Endothelial cell of umbilical vein (primary cell): Measurements from ENCODE around the gene CALHM6. TPM values are rescaled to one million over a fixed set of nuclear protein-coding genes. Genes with fewer than 3 reads are reported as not detected.

Experiments
- BruUV-seq: library from RNA; stranded (reverse); fragments of 400-500 nt; replicated peaks from 2 replicates; lab custom pipeline; 2021; lab: Mats Ljungman, UMichigan
- CTCF ChIA-PET: fragments of 300-600, 350-600 bp; sonication (Branson Sonifier 250); formaldehyde crosslinking; loops from one replicate; lab custom pipeline; 2021; ENCODE audit warnings: antibody characterized with exemption, inconsistent platforms; lab: Charles Lee
- POLR2A ChIA-PET: fragments of 300-600, 350-600 bp; sonication (Branson Sonifier 250); formaldehyde crosslinking; loops from one replicate; lab custom pipeline; 2021; ENCODE audit warnings: antibody characterized with exemption, inconsistent platforms; lab: Charles Lee
- DNase-seq: peaks from one replicate; pipeline ENCODE4 v3.0.0-alpha.2; 2011; ENCODE audit warnings: low read depth, low spot score
- FAIRE-seq: peaks from 2 replicates; lab custom pipeline; 2011; peaks lifted over from hg19 to GRCh38; lab: Jason Lieb, UNC
- H2AFZ ChIP-seq: 2 replicates; pipeline ENCODE4 v1.6.0; 2012; ENCODE audit warnings: low read depth, low read length, control low read depth, inconsistent platforms
- H3K27ac ChIP-seq: 2 replicates; pipeline ENCODE4 v1.5.1; 2011; ENCODE audit warnings: low read depth, mild to moderate bottlenecking, control low read depth, low read length, moderate library complexity; ENCODE audit not compliant: insufficient read depth
- H3K27me3 ChIP-seq, 2 experiments: 2 replicates each; pipeline versions ENCODE4 v1.6.0 to v1.6.1; 2011; ENCODE audit warnings: low read length in 2 of 2, mixed read lengths in 1 of 2; ENCODE audit not compliant: control insufficient read depth in 2 of 2, insufficient read depth in 2 of 2
- H3K36me3 ChIP-seq, 2 experiments: 2 replicates in 1 of 2; 3 replicates in 1 of 2; pipeline ENCODE4 v1.5.1; 2011; ENCODE audit warnings: low read length in 2 of 2, mild to moderate bottlenecking in 1 of 2, moderate library complexity in 1 of 2; ENCODE audit not compliant: control insufficient read depth in 2 of 2, insufficient read depth in 2 of 2; ENCODE audit errors: extremely low read depth in 1 of 2
- H3K4me1 ChIP-seq: 3 replicates; pipeline ENCODE4 v1.5.1; 2011; ENCODE audit warnings: mild to moderate bottlenecking, low read length; ENCODE audit not compliant: control insufficient read depth, insufficient read depth; ENCODE audit errors: extremely low read depth
- H3K4me2 ChIP-seq: 2 replicates; pipeline ENCODE4 v1.6.1; 2011; ENCODE audit warnings: low read length, control low read depth, mixed read lengths; ENCODE audit not compliant: insufficient read depth
- H3K4me3 ChIP-seq, 3 experiments: fragments of 200-600 bp in 1 of 3; sonication (generic), shearing (Covaris generic) in 1 of 3; replicated peaks in 1 of 3; 2 replicates each; pipeline ENCODE4 v1.5.1; 2011 to 2016; ENCODE audit warnings: control low read depth in 3 of 3, low read length in 3 of 3, mild to moderate bottlenecking in 2 of 3, inconsistent platforms in 1 of 3, low read depth in 1 of 3, moderate library complexity in 1 of 3; ENCODE audit not compliant: insufficient read depth in 1 of 3
- H3K79me2 ChIP-seq: 2 replicates; pipeline ENCODE4 v1.6.0; 2012; ENCODE audit warnings: low read length, inconsistent platforms; ENCODE audit not compliant: control insufficient read depth, insufficient read depth
- H3K9ac ChIP-seq: replicated peaks from 2 replicates; pipeline ENCODE3; 2011; ENCODE audit warnings: low read length, control low read depth; ENCODE audit not compliant: insufficient read depth; ENCODE audit errors: extremely low read depth
- H3K9me1 ChIP-seq: replicated peaks from 3 replicates; pipeline ENCODE4 v1.6.0; 2011; ENCODE audit warnings: mild to moderate bottlenecking, low read length; ENCODE audit not compliant: control insufficient read depth, insufficient read depth; ENCODE audit errors: extremely low read depth
- H3K9me3 ChIP-seq: replicated peaks from 2 replicates; pipeline ENCODE4 v1.5.1; 2012; ENCODE audit warnings: low read length, inconsistent platforms; ENCODE audit not compliant: control insufficient read depth, insufficient read depth
- H4K20me1 ChIP-seq: replicated peaks from 2 replicates; pipeline ENCODE3; 2011; ENCODE audit warnings: mild to moderate bottlenecking, low read length; ENCODE audit not compliant: control insufficient read depth, insufficient read depth; ENCODE audit errors: extremely low read depth
- EZH2 ChIP-seq: IDR thresholded peaks from 2 replicates; pipeline ENCODE4 v1.6.1; 2012; ENCODE audit warnings: borderline replicate concordance, low read depth, mild to moderate bottlenecking, moderate library complexity, low read length, inconsistent platforms; ENCODE audit not compliant: severe bottlenecking
- FOS ChIP-seq: IDR thresholded peaks from 2 replicates; pipeline ENCODE4 v1.6.1; 2011; ENCODE audit warnings: mild to moderate bottlenecking, low read length, moderate library complexity, borderline replicate concordance; ENCODE audit not compliant: insufficient read depth
- GATA2 ChIP-seq: IDR thresholded peaks from 2 replicates; pipeline ENCODE4 v1.7.0; 2011; ENCODE audit warnings: low read depth, mild to moderate bottlenecking, moderate library complexity, mixed read lengths, low read length; ENCODE audit not compliant: insufficient read length, insufficient read depth
- JUN ChIP-seq: IDR thresholded peaks from 2 replicates; pipeline ENCODE4 v1.6.1; 2011; ENCODE audit warnings: borderline replicate concordance, low read depth; ENCODE audit not compliant: insufficient read length, insufficient read depth
- MYC ChIP-seq: IDR thresholded peaks from one replicate; pipeline ENCODE4 v1.6.1; 2011; ENCODE audit warnings: mild to moderate bottlenecking, low read depth, low read length
- POLR2A ChIP-seq: IDR thresholded peaks from 2 replicates; pipeline ENCODE4 v1.6.1; 2012; ENCODE audit warnings: low read depth, mild to moderate bottlenecking, control low read depth, low read length
- POLR2AphosphoS5 ChIP-seq: IDR thresholded peaks from 2 replicates; pipeline ENCODE4 v1.6.1; 2012; ENCODE audit warnings: low read depth, mild to moderate bottlenecking, control low read depth, low read length, moderate library complexity; ENCODE audit not compliant: insufficient read depth
- dilution Hi-C: fragments of 300-500 bp; cut with MboI; formaldehyde crosslinking; loops from one replicate; pipeline ENCODE4 v1.15.0; 2019; ENCODE audit warnings: low sequenced_read_pairs; ENCODE audit not compliant: extremely low pct_ligation_motif_present
- intact Hi-C: fragments of 100-400 bp; cut with micrococcal nuclease; formaldehyde crosslinking; loops from one replicate; pipeline ENCODE4 v1.10.0; 2022
- polyA plus RNA-seq, 4 experiments: library from polyadenylated mRNA; depleted of rRNA in 3 of 4; stranded (reverse) in 3 of 4; unstranded in 1 of 4; fragments of >200 nt; gene quantifications; 2 replicates each; pipeline versions ENCODE4 v1.2.1 to v1.2.3, GENCODE V29; 2011 to 2012; ENCODE audit warnings: missing spikeins in 1 of 4
- total RNA-seq: library from RNA; stranded (reverse); gene quantifications from 2 replicates; pipeline ENCODE4 v1.2.3, GENCODE V29; 2021
- TF ChIP-seq, protein P1 (sequence below): IDR thresholded peaks from 2 replicates; pipeline ENCODE4 v1.6.1; 2011; ENCODE audit not compliant: insufficient read depth, insufficient read length
- TF ChIP-seq, protein P2 (sequence below), 2 donors: IDR thresholded peaks; 1 replicate in 1 of 2; 2 replicates in 1 of 2; pipeline ENCODE4 v1.5.1; 2011; ENCODE audit warnings: low read length in 2 of 2, mild to moderate bottlenecking in 2 of 2, moderate library complexity in 2 of 2, control low read depth in 1 of 2, inconsistent platforms in 1 of 2, low read depth in 1 of 2; ENCODE audit not compliant: insufficient read depth in 1 of 2; ENCODE audit errors: extremely low read depth in 1 of 2

CALHM6 gene
- total and polyA plus RNA-seq, 2 donors (not counting 3 experiments of a cell fraction or from before 2014, with no cell fraction given) = 0.08 TPM; not detected in 1

- dilution Hi-C loops = no loop called here
- CTCF ChIA-PET = interaction anchor here (0.9 to 3.4 kb wide), 4 partner anchors 10 to 146 kb away, joined by 4 to 13 read pairs (median 6); no protein-coding TSS in a partner anchor
- FAIRE-seq (no peak), DNase-seq (no peak)
- no peak overlapping the region for H3K9ac ChIP-seq
- no TSS peak for BruUV-seq
- H4K20me1 ChIP-seq = no peaks in the 10 kb centered on the region
- no peaks in the 10 kb centered on the region for H3K36me3 ChIP-seq
- no peak overlapping the region for H3K27ac ChIP-seq
- intact Hi-C loops = no loop called here
- H3K4me1 ChIP-seq = no peaks in the 10 kb centered on the region
- no peak overlapping the region for H2AFZ ChIP-seq
- H3K9me1 ChIP-seq = no peaks in the 10 kb centered on the region
- H3K79me2 ChIP-seq = no peaks in the 10 kb centered on the region
- no peak overlapping the region for H3K4me3 ChIP-seq
- no peak for TF ChIP-seq EZH2
- TF ChIP-seq, protein P1, sequence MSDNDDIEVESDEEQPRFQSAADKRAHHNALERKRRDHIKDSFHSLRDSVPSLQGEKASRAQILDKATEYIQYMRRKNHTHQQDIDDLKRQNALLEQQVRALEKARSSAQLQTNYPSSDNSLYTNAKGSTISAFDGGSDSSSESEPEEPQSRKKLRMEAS = no peak
- TF ChIP-seq POLR2AphosphoS5 = no peak
- no peak for TF ChIP-seq POLR2A
- no peak for TF ChIP-seq GATA2
- TF ChIP-seq, protein P2, sequence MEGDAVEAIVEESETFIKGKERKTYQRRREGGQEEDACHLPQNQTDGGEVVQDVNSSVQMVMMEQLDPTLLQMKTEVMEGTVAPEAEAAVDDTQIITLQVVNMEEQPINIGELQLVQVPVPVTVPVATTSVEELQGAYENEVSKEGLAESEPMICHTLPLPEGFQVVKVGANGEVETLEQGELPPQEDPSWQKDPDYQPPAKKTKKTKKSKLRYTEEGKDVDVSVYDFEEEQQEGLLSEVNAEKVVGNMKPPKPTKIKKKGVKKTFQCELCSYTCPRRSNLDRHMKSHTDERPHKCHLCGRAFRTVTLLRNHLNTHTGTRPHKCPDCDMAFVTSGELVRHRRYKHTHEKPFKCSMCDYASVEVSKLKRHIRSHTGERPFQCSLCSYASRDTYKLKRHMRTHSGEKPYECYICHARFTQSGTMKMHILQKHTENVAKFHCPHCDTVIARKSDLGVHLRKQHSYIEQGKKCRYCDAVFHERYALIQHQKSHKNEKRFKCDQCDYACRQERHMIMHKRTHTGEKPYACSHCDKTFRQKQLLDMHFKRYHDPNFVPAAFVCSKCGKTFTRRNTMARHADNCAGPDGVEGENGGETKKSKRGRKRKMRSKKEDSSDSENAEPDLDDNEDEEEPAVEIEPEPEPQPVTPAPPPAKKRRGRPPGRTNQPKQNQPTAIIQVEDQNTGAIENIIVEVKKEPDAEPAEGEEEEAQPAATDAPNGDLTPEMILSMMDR (IDR thresholded peaks at IDR 0.05; ENCODE audit: extremely low read depth in 1 of 2, insufficient read depth in 1 of 2, low read depth in 1 of 2, low read length in 2 of 2) = no peak
- TF ChIP-seq JUN = no peak
- no peak for TF ChIP-seq MYC
- TF ChIP-seq FOS = no peak
- no peaks in the 10 kb centered on the region for H3K27me3 ChIP-seq
- no peak overlapping the region for H3K4me2 ChIP-seq
- no peaks in the 10 kb centered on the region for H3K9me3 ChIP-seq
- POLR2A ChIA-PET = no interaction called here
These were observed 27.9 kb upstream of the CALHM6 start for GRCh38 chr6:116433206-116433712.
